WTC11 (cell line): ENCODE measurements around the gene ZNF711. TPM values are rescaled to one million over a fixed set of nuclear protein-coding genes. Genes with fewer than 3 reads are reported as not detected.

Source experiments
- ATAC-seq: fragments of 200-7000 bp; cut with Tn5 transposase; 2 replicates; pipeline ENCODE4 v1.10.0; 2021; ENCODE audit warnings: mild to moderate bottlenecking, moderate library complexity
- CTCF ChIA-PET: fragments of 300-600 bp; sonication (Branson Sonifier 250); formaldehyde crosslinking; loops from one replicate; lab custom pipeline; 2021; ENCODE audit warnings: antibody characterized with exemption; lab: Charles Lee
- POLR2A ChIA-PET: fragments of 350-600 bp; sonication (Branson Sonifier 250); formaldehyde crosslinking; loops from one replicate; lab custom pipeline; 2021; ENCODE audit warnings: antibody characterized with exemption; lab: Charles Lee
- DNase-seq: peaks from one replicate; pipeline ENCODE4 v3.0.0; 2021; ENCODE audit warnings: low spot score
- H3K27ac Mint-ChIP-seq: 2 replicates; pipeline ENCODE4 v1.8.0; 2021; ENCODE audit warnings: mixed read lengths
- H3K27me3 Mint-ChIP-seq: 2 replicates; pipeline ENCODE4 v1.8.0; 2021; ENCODE audit warnings: low read depth, mild to moderate bottlenecking, moderate library complexity, mixed read lengths
- H3K36me3 Mint-ChIP-seq: 2 replicates; pipeline ENCODE4 v1.8.0; 2021; ENCODE audit warnings: mixed read lengths
- H3K4me1 Mint-ChIP-seq: 2 replicates; pipeline ENCODE4 v1.8.0; 2022; ENCODE audit warnings: mixed read lengths
- H3K4me3 Mint-ChIP-seq: 2 replicates; pipeline ENCODE4 v1.8.0; 2021; ENCODE audit warnings: mild to moderate bottlenecking, moderate library complexity, mixed read lengths
- H3K9me3 Mint-ChIP-seq: 2 replicates; pipeline ENCODE4 v1.8.0; 2021; ENCODE audit warnings: mixed read lengths
- AR ChIP-seq: fragments of 250-450 bp; sonication (Bioruptor Pico); IDR thresholded peaks from 2 replicates; pipeline ENCODE4 v1.9.0; 2021; ENCODE audit warnings: mild to moderate bottlenecking
- CBFB ChIP-seq: sonication (generic); formaldehyde crosslinking; IDR thresholded peaks from 2 replicates; pipeline ENCODE4 v1.8.1; 2022; ENCODE audit warnings: mild to moderate bottlenecking, low read depth, missing genetic modification reagents
- CTCF ChIP-seq: fragments of 200-600 bp; IDR thresholded peaks from 2 replicates; pipeline ENCODE4 v1.8.0; 2022; ENCODE audit warnings: antibody characterized with exemption
- ESRRA ChIP-seq: sonication (generic); formaldehyde crosslinking; IDR thresholded peaks from 2 replicates; pipeline ENCODE4 v1.8.1; 2022; ENCODE audit warnings: mild to moderate bottlenecking, missing genetic modification reagents, borderline replicate concordance
- FOXK1 ChIP-seq: sonication (generic); formaldehyde crosslinking; IDR thresholded peaks from 2 replicates; pipeline ENCODE4 v1.8.0; 2022; ENCODE audit warnings: mild to moderate bottlenecking, moderate library complexity, missing genetic modification reagents
- GABPB1 ChIP-seq: sonication (generic); formaldehyde crosslinking; IDR thresholded peaks from 2 replicates; pipeline ENCODE4 v1.8.1; 2023; ENCODE audit warnings: mild to moderate bottlenecking, missing genetic modification reagents
- GRHL2 ChIP-seq: fragments of 250-450 bp; sonication (Bioruptor Pico); IDR thresholded peaks from 2 replicates; pipeline ENCODE4 v1.8.0; 2022; ENCODE audit warnings: mild to moderate bottlenecking, moderate library complexity; ENCODE audit not compliant: insufficient replicate concordance, severe bottlenecking
- GTF2I ChIP-seq: fragments of 250-450 bp; sonication (Bioruptor Pico); conservative IDR thresholded peaks from 2 replicates; pipeline ENCODE4 v1.4.0; 2021; ENCODE audit warnings: mild to moderate bottlenecking
- HMGXB4 ChIP-seq: sonication (generic); formaldehyde crosslinking; IDR thresholded peaks from 2 replicates; pipeline ENCODE4 v1.8.1; 2023; ENCODE audit warnings: mild to moderate bottlenecking, moderate library complexity, missing genetic modification reagents
- JUN ChIP-seq: sonication (generic); formaldehyde crosslinking; IDR thresholded peaks from 2 replicates; pipeline ENCODE4 v1.8.0; 2023; ENCODE audit warnings: mild to moderate bottlenecking, missing genetic modification reagents
- NFATC4 ChIP-seq: fragments of 250-450 bp; sonication (Bioruptor Pico); IDR thresholded peaks from 2 replicates; pipeline ENCODE4 v1.9.0; 2021; ENCODE audit warnings: mild to moderate bottlenecking
- NFE2L1 ChIP-seq: sonication (generic); formaldehyde crosslinking; IDR thresholded peaks from 2 replicates; pipeline ENCODE4 v1.8.1; 2023; ENCODE audit warnings: missing genetic modification reagents
- NR2C2 ChIP-seq: sonication (generic); formaldehyde crosslinking; IDR thresholded peaks from 2 replicates; pipeline ENCODE4 v1.8.0; 2022; ENCODE audit warnings: mild to moderate bottlenecking, missing genetic modification reagents
- OVOL2 ChIP-seq: fragments of 250-450 bp; sonication (Bioruptor Pico); IDR thresholded peaks from 2 replicates; pipeline ENCODE4 v1.9.0; 2021; ENCODE audit warnings: mild to moderate bottlenecking, borderline replicate concordance
- ZNF121 ChIP-seq: sonication (generic); formaldehyde crosslinking; IDR thresholded peaks from 2 replicates; pipeline ENCODE4 v1.8.0; 2023; ENCODE audit warnings: missing genetic modification reagents
- ZNF219 ChIP-seq: sonication (generic); formaldehyde crosslinking; IDR thresholded peaks from 2 replicates; pipeline ENCODE4 v1.8.0; 2023; ENCODE audit warnings: missing genetic modification reagents, mild to moderate bottlenecking, borderline replicate concordance
- ZNF317 ChIP-seq: sonication (generic); formaldehyde crosslinking; IDR thresholded peaks from 2 replicates; pipeline ENCODE4 v1.8.1; 2023; ENCODE audit warnings: low read depth, mild to moderate bottlenecking, moderate library complexity, missing genetic modification reagents, borderline replicate concordance
- ZNF425 ChIP-seq: fragments of 250-450 bp; sonication (Bioruptor Pico); conservative IDR thresholded peaks from 2 replicates; pipeline ENCODE4 v1.9.0; 2021; ENCODE audit warnings: mild to moderate bottlenecking
- total RNA-seq: library from RNA; stranded (reverse); gene quantifications from 3 replicates; pipeline ENCODE4 v1.2.3, GENCODE V29; 2021
- TF ChIP-seq, protein P1 (sequence below): sonication (generic); formaldehyde crosslinking; IDR thresholded peaks from 2 replicates; pipeline ENCODE4 v1.8.0; 2023; ENCODE audit warnings: missing genetic modification reagents, mild to moderate bottlenecking, borderline replicate concordance
- TF ChIP-seq, protein P2 (sequence below): sonication (generic); formaldehyde crosslinking; IDR thresholded peaks from 2 replicates; pipeline ENCODE4 v1.8.1; 2022; ENCODE audit warnings: low read depth, mild to moderate bottlenecking, moderate library complexity, missing genetic modification reagents, borderline replicate concordance
- TF ChIP-seq, protein P3 (sequence below): sonication (generic); formaldehyde crosslinking; IDR thresholded peaks from 2 replicates; pipeline ENCODE4 v1.8.1; 2023; ENCODE audit warnings: mild to moderate bottlenecking, missing genetic modification reagents, moderate library complexity

The ZNF711 gene
- total RNA-seq, 1 experiment from 2014 or later, result 12.5 TPM

DNA sequence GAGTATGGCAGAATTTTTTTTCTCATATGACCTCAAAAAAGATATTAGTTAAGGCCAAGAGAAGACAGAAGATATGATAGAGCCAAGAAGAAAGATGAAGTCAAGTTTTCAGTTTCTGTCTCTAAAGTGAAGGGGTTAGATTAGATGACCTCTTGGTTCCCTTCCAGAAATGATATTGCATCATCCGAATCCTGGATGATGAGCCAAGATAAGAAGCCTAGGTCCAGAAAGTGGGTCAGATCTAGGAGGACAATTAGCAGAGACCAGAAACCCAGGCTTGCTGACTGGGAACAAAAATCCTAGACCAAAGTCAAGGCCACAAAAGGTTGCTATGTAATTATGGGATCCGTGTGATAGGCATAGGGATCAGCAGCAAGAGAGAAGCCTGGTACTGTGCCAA lies 20.4 kb upstream of the ZNF711 start (continued):
- TF ChIP-seq, protein P1, sequence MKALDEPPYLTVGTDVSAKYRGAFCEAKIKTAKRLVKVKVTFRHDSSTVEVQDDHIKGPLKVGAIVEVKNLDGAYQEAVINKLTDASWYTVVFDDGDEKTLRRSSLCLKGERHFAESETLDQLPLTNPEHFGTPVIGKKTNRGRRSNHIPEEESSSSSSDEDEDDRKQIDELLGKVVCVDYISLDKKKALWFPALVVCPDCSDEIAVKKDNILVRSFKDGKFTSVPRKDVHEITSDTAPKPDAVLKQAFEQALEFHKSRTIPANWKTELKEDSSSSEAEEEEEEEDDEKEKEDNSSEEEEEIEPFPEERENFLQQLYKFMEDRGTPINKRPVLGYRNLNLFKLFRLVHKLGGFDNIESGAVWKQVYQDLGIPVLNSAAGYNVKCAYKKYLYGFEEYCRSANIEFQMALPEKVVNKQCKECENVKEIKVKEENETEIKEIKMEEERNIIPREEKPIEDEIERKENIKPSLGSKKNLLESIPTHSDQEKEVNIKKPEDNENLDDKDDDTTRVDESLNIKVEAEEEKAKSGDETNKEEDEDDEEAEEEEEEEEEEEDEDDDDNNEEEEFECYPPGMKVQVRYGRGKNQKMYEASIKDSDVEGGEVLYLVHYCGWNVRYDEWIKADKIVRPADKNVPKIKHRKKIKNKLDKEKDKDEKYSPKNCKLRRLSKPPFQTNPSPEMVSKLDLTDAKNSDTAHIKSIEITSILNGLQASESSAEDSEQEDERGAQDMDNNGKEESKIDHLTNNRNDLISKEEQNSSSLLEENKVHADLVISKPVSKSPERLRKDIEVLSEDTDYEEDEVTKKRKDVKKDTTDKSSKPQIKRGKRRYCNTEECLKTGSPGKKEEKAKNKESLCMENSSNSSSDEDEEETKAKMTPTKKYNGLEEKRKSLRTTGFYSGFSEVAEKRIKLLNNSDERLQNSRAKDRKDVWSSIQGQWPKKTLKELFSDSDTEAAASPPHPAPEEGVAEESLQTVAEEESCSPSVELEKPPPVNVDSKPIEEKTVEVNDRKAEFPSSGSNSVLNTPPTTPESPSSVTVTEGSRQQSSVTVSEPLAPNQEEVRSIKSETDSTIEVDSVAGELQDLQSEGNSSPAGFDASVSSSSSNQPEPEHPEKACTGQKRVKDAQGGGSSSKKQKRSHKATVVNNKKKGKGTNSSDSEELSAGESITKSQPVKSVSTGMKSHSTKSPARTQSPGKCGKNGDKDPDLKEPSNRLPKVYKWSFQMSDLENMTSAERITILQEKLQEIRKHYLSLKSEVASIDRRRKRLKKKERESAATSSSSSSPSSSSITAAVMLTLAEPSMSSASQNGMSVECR (CRISPR knock-in tag), result no peak
- TF ChIP-seq FOXK1 (CRISPR knock-in tag) (no peak), ZNF317 (CRISPR knock-in tag) (no peak), NFATC4 (CRISPR knock-in tag) (no peak), OVOL2 (CRISPR knock-in tag) (no peak), GRHL2 (CRISPR knock-in tag) (no peak), GABPB1 (no peak), ZNF219 (CRISPR knock-in tag) (no peak), AR (CRISPR knock-in tag) (no peak), CBFB (CRISPR knock-in tag) (no peak)
- TF ChIP-seq, protein P2, sequence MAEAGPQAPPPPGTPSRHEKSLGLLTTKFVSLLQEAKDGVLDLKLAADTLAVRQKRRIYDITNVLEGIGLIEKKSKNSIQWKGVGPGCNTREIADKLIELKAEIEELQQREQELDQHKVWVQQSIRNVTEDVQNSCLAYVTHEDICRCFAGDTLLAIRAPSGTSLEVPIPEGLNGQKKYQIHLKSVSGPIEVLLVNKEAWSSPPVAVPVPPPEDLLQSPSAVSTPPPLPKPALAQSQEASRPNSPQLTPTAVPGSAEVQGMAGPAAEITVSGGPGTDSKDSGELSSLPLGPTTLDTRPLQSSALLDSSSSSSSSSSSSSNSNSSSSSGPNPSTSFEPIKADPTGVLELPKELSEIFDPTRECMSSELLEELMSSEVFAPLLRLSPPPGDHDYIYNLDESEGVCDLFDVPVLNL (CRISPR knock-in tag), result no peak

DNA sequence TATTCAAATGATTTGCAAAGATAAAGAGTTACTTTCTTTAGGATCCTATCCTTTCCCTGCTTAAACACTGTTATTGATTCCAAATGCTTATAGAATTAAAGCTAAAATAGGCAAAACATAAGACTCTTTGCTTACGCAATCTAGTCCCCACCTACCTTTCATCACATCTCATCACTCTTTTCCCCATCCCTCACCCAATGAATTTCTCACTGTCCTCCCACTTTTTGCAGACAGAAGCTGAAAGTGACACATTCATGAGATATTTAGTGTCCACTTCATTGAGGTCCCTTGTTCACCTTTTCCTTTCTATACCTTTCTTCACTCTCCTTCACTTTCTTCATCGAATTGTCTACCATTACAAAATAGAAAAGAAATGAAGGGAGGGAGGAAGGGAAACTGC lies 636 bp upstream of the ZNF711 start:
- CTCF ChIA-PET, result no interaction called here
- no peak for ATAC-seq
- TF ChIP-seq JUN (CRISPR knock-in tag), result no peak
- no peak for TF ChIP-seq ZNF425 (CRISPR knock-in tag)
- TF ChIP-seq NR2C2 (CRISPR knock-in tag), result no peak
- TF ChIP-seq, protein P3, sequence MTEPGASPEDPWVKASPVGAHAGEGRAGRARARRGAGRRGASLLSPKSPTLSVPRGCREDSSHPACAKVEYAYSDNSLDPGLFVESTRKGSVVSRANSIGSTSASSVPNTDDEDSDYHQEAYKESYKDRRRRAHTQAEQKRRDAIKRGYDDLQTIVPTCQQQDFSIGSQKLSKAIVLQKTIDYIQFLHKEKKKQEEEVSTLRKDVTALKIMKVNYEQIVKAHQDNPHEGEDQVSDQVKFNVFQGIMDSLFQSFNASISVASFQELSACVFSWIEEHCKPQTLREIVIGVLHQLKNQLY (CRISPR knock-in tag), result no peak
- no peak for TF ChIP-seq HMGXB4
- no peak for TF ChIP-seq FOXK1 (CRISPR knock-in tag)
- TF ChIP-seq ZNF121 (CRISPR knock-in tag), result no peak
- no peak for TF ChIP-seq NFATC4 (CRISPR knock-in tag)
- TF ChIP-seq GRHL2 (CRISPR knock-in tag), result no peak
- no peak for TF ChIP-seq NFE2L1
- no peak for TF ChIP-seq GTF2I (CRISPR knock-in tag)
- no peak for TF ChIP-seq ESRRA (CRISPR knock-in tag)
- no peak for TF ChIP-seq CTCF

More for the DNA sequence above, 636 bp upstream of the ZNF711 start:
- peak overlapping the region; percentile 96 for H3K4me3 Mint-ChIP-seq
- H3K36me3 Mint-ChIP-seq, result 0 out of 2 replicates have a peak, but pooled peaks cover 2% of the 10 kb centered on the region
- no peaks in the 10 kb centered on the region for H3K9me3 Mint-ChIP-seq
- DNase-seq, result no peak
- POLR2A ChIA-PET, result no interaction called here
- H3K27ac Mint-ChIP-seq, result peak overlapping the region; percentile 96
- no peaks in the 10 kb centered on the region for H3K27me3 Mint-ChIP-seq
- peaks cover 22% of the 10 kb centered on the region for H3K4me1 Mint-ChIP-seq
